T-helper 1 cell treated with Interleukin-12 subunit alpha and Interleukin-12 subunit beta and Interleukin-4 antibody, amounts not matched to agents 30 μg/mL and 1 μg/mL, for 36 hours (primary cell): ENCODE results near the gene RAB28.
"Not testable (repeated sequence)": the region's sequence is repeated elsewhere in the genome, so short reads cannot be mapped to it uniquely, and the experiment has no call there.

Experiments
- H3K27ac Mint-ChIP-seq: one replicate; pipeline ENCODE4 v1.8.0; 2021; ENCODE audit warnings: mild to moderate bottlenecking, mixed read lengths
- H3K27me3 Mint-ChIP-seq: one replicate; pipeline ENCODE4 v1.8.0; 2021; ENCODE audit warnings: low read depth, mixed read lengths
- H3K36me3 Mint-ChIP-seq: one replicate; pipeline ENCODE4 v1.8.0; 2021; ENCODE audit warnings: low read depth, mixed read lengths
- H3K4me1 Mint-ChIP-seq: one replicate; pipeline ENCODE4 v1.8.0; 2021; ENCODE audit warnings: low read depth, mixed read lengths
- H3K4me3 Mint-ChIP-seq: one replicate; pipeline ENCODE4 v1.8.0; 2021; ENCODE audit warnings: mild to moderate bottlenecking, moderate library complexity, mixed read lengths
- H3K9me3 Mint-ChIP-seq: one replicate; pipeline ENCODE4 v1.8.0; 2021; ENCODE audit warnings: mixed read lengths

The RAB28 gene

GRCh38 chr4:13445841-13446790 lies 38.0 kb downstream of the RAB28 start:
- Mint-ChIP-seq H3K4me1 (peaks cover 2% of the 10 kb centered on the region), H3K27me3 (no peaks in the 10 kb centered on the region), H3K27ac (no peak overlapping the region), H3K9me3 (no peaks in the 10 kb centered on the region), H3K36me3 (peaks cover 7% of the 10 kb centered on the region), H3K4me3 (no peak overlapping the region)

- no peak overlapping the region for H3K4me3 Mint-ChIP-seq
- H3K9me3 Mint-ChIP-seq, result peaks cover 10% of the 10 kb centered on the region
- peaks cover 10% of the 10 kb centered on the region for H3K4me1 Mint-ChIP-seq
- H3K27me3 Mint-ChIP-seq, result no peaks in the 10 kb centered on the region
- H3K36me3 Mint-ChIP-seq, result peaks cover 9% of the 10 kb centered on the region
- no peak overlapping the region for H3K27ac Mint-ChIP-seq
These were observed 42.6 kb downstream of the RAB28 start for GRCh38 chr4:13441506-13441905.

GRCh38 chr4:13436962-13437361 lies 47.2 kb downstream of the RAB28 start:
- H3K4me3 Mint-ChIP-seq, result no peak overlapping the region
- H3K36me3 Mint-ChIP-seq, result peaks cover 11% of the 10 kb centered on the region
- H3K4me1 Mint-ChIP-seq, result peaks cover 18% of the 10 kb centered on the region
- H3K27me3 Mint-ChIP-seq, result no peaks in the 10 kb centered on the region
- H3K9me3 Mint-ChIP-seq, result peaks cover 17% of the 10 kb centered on the region
- no peak overlapping the region for H3K27ac Mint-ChIP-seq

- H3K9me3 Mint-ChIP-seq, result peaks cover 16% of the 10 kb centered on the region
- H3K36me3 Mint-ChIP-seq, result peaks cover 15% of the 10 kb centered on the region
- no peak overlapping the region for H3K4me3 Mint-ChIP-seq
- no peaks in the 10 kb centered on the region for H3K27me3 Mint-ChIP-seq
- no peak overlapping the region for H3K27ac Mint-ChIP-seq
- H3K4me1 Mint-ChIP-seq, result peaks cover 18% of the 10 kb centered on the region
These were observed 51.7 kb downstream of the RAB28 start for GRCh38 chr4:13432453-13432852.

- Mint-ChIP-seq H3K27ac (no peak overlapping the region), H3K27me3 (no peaks in the 10 kb centered on the region), H3K4me1 (peaks cover 8% of the 10 kb centered on the region), H3K36me3 (peaks cover 10% of the 10 kb centered on the region), H3K4me3 (no peak overlapping the region), H3K9me3 (peaks cover 2% of the 10 kb centered on the region)
These were observed 53.1 kb downstream of the RAB28 start for GRCh38 chr4:13430834-13431568.

GRCh38 chr4:13427599-13428325 lies 56.4 kb downstream of the RAB28 start:
- Mint-ChIP-seq H3K27me3 (no peaks in the 10 kb centered on the region), H3K4me1 (no peaks in the 10 kb centered on the region), H3K9me3 (peaks cover 5% of the 10 kb centered on the region), H3K4me3 (no peak overlapping the region), H3K27ac (no peak overlapping the region), H3K36me3 (peaks cover 14% of the 10 kb centered on the region)

GRCh38 chr4:13415068-13415785 lies 68.9 kb downstream of the RAB28 start:
- peaks cover 5% of the 10 kb centered on the region for H3K4me1 Mint-ChIP-seq
- peaks cover 10% of the 10 kb centered on the region for H3K9me3 Mint-ChIP-seq
- no peaks in the 10 kb centered on the region for H3K27me3 Mint-ChIP-seq
- H3K4me3 Mint-ChIP-seq, result no peak overlapping the region
- H3K27ac Mint-ChIP-seq, result no peak overlapping the region
- H3K36me3 Mint-ChIP-seq, result peaks cover 16% of the 10 kb centered on the region

- peaks cover 8% of the 10 kb centered on the region for H3K36me3 Mint-ChIP-seq
- no peak overlapping the region for H3K27ac Mint-ChIP-seq
- H3K4me1 Mint-ChIP-seq, result peaks cover 5% of the 10 kb centered on the region
These were observed 70.3 kb downstream of the RAB28 start for GRCh38 chr4:13413729-13414437.

GRCh38 chr4:13411942-13412341 lies 72.2 kb downstream of the RAB28 start:
- Mint-ChIP-seq H3K27ac (no peak overlapping the region), H3K27me3 (no peaks in the 10 kb centered on the region), H3K36me3 (peaks cover 1% of the 10 kb centered on the region), H3K4me1 (peaks cover 5% of the 10 kb centered on the region), H3K4me3 (no peak overlapping the region), H3K9me3 (no peaks in the 10 kb centered on the region)

More at GRCh38 chr4:13413729-13414437, 70.3 kb downstream of the RAB28 start:
- Mint-ChIP-seq H3K4me3 (no peak overlapping the region), H3K9me3 (no peaks in the 10 kb centered on the region), H3K27me3 (no peaks in the 10 kb centered on the region)

GRCh38 chr4:13409324-13409723 lies 74.8 kb downstream of the RAB28 start:
- H3K27ac Mint-ChIP-seq, result no peak overlapping the region
- H3K27me3 Mint-ChIP-seq, result no peaks in the 10 kb centered on the region
- H3K36me3 Mint-ChIP-seq, result no peaks in the 10 kb centered on the region
- H3K4me3 Mint-ChIP-seq, result no peak overlapping the region
- H3K9me3 Mint-ChIP-seq, result peaks cover 9% of the 10 kb centered on the region
- peaks cover 5% of the 10 kb centered on the region for H3K4me1 Mint-ChIP-seq

GRCh38 chr4:13406156-13406555 lies 78.0 kb downstream of the RAB28 start:
- H3K4me3 Mint-ChIP-seq, H3K27me3 Mint-ChIP-seq, H3K27ac Mint-ChIP-seq, H3K9me3 Mint-ChIP-seq, H3K4me1 Mint-ChIP-seq, H3K36me3 Mint-ChIP-seq: not testable (repeated sequence)

GRCh38 chr4:13403833-13404232 lies 80.3 kb downstream of the RAB28 start:
- Mint-ChIP-seq H3K4me3 (no peak overlapping the region), H3K27me3 (no peaks in the 10 kb centered on the region), H3K27ac (no peak overlapping the region), H3K36me3 (no peaks in the 10 kb centered on the region), H3K4me1 (no peaks in the 10 kb centered on the region), H3K9me3 (peaks cover 9% of the 10 kb centered on the region)

- Mint-ChIP-seq H3K9me3 (peaks cover 9% of the 10 kb centered on the region), H3K4me1 (no peaks in the 10 kb centered on the region), H3K36me3 (no peaks in the 10 kb centered on the region), H3K27ac (no peak overlapping the region), H3K4me3 (no peak overlapping the region), H3K27me3 (no peaks in the 10 kb centered on the region)
These were observed 80.8 kb downstream of the RAB28 start for GRCh38 chr4:13403326-13403725.
